NCI-H2196 (cell line): ENCODE data around the gene ABHD17B.
"Not testable (repeated sequence)": the region's sequence is repeated elsewhere in the genome, so short reads cannot be mapped to it uniquely, and the experiment has no call there.

ENCODE experiments used
- DNase-seq: peaks from one replicate; lab custom pipeline; 2025; ENCODE audit not compliant: unreplicated experiment; lab: John Stamatoyannopoulos, UW

The ABHD17B gene

GRCh38 chr9:71911061-71911907, at the start of gene ABHD17B, which contains the start of gene C9orf85:
Gene ABHD17B, minus strand, starts transcription at chr9:71911193. Its CDS starts 36,113 bp downstream, at chr9:71875080.
Gene C9orf85, plus strand, starts transcription at chr9:71911639. Its CDS starts 96 bp downstream, at chr9:71911735.
- peak; percentile 98 for DNase-seq

DNA sequence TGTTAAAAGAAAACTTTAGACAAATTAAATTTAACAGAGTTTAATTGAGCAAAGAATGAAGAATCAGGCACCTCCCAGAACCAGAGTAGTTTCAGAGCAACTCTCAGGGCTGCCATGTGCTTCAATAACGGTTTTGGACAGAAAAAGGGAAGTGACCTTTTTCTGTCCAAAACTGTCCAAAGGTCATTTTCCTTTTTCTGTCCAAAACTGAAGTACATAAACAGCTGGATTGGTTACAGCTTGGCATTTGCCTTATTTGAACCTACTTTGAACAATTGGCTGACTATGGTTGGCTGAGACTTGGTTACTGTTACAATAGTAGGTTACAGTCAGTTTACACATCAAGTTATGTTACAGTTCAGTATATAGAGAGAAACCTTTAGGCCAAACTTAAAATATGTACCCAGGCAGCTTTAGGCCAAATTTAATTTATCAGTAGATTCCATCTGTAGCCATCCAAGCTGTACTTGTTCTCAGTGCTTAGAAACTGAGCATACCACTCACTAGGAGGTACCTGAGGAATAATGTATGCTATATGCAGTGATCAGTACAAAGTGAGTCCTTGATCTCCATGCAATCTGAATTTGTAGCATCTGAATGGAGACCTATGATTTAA, 44.4 kb upstream of the ABHD17B start:
- no peak for DNase-seq

DNA sequence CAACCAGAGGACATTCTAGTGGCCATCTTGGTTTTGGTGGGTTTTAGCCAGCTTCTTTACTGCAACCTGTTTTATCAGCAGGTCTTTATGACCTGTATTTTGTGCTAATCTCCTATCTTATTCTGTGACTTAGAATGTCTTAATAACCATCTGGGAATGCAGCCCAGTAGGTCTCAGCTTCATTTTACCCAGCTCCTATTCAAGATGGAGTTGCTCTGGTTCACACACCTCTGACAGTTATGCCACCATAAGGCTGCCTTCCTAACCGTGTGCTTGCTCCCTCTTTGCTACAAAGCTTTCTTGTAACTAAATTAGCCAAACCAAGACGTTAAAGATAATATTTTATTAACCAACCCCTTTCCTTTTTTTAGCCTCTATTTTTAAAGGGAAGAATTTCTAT, 43.7 kb upstream of the ABHD17B start:
- not testable (repeated sequence) for DNase-seq

DNA sequence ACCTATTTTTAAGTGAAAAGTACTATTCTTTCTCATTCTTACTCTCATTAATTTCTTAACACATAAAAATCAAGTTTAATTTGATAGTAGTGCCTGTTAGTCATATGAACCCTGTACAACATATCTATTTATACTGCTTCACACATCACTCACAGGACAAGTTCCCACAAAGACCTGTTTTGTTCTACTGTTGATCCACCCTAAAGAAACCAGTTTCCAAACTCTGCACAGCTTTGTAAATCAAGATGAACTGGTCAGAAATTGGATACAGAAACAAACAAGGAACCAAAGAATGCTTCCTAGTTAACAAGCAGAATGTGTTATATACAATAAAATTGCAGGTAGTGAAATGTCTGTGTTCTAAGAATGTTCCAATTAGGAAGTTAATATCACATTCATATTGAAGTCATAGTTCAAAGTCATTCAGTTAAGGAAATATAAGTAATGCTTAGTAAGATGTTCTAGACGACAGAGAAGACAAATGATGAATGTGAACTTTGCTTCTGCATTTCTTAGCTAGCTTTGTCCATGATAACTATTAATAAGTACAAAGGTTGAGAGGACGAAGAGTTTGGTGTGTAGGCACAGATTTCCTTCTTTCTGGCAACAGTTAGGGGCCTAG, 33.9 kb upstream of the ABHD17B start:
- DNase-seq = no peak

GRCh38 chr9:71941998-71942567, 31.1 kb upstream of the ABHD17B start:
- DNase-seq = no peak

- no peak for DNase-seq
These were observed 30.1 kb upstream of the ABHD17B start for GRCh38 chr9:71941060-71941568.

DNA sequence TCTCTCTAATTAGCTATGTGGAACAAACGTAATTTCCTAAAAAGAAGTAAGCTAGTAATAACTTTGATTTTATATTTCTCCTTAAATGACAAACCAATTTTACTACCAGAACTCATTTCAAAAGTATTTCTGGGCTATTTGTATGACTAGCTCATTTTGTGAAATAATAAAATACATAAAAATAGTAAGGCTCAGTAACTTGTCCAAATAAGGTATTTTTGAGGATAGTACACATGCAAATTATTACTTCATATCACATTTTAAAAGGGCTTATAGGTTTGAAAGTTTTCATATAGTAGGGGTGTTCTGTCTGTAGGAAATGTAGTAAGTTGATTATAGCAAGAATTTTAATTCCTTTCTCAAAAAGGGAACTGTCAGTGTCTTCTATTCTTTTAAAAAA, 26.9 kb upstream of the ABHD17B start:
- no peak for DNase-seq

- DNase-seq = no peak
These were observed 26.2 kb upstream of the ABHD17B start for GRCh38 chr9:71937070-71937625.

GRCh38 chr9:71936066-71936465, 25.1 kb upstream of the ABHD17B start:
- DNase-seq = no peak

GRCh38 chr9:71931166-71931565, 20.2 kb upstream of the ABHD17B start:
- DNase-seq = no peak

- DNase-seq = no peak
These were observed 18.9 kb upstream of the ABHD17B start for GRCh38 chr9:71929791-71930440.

- DNase-seq = no peak
These were observed 18.2 kb upstream of the ABHD17B start for GRCh38 chr9:71929223-71929622.

- DNase-seq = no peak
These were observed 17.8 kb upstream of the ABHD17B start for GRCh38 chr9:71928806-71929205.

- DNase-seq = no peak
These were observed 17.4 kb upstream of the ABHD17B start for GRCh38 chr9:71928376-71928775.

DNA sequence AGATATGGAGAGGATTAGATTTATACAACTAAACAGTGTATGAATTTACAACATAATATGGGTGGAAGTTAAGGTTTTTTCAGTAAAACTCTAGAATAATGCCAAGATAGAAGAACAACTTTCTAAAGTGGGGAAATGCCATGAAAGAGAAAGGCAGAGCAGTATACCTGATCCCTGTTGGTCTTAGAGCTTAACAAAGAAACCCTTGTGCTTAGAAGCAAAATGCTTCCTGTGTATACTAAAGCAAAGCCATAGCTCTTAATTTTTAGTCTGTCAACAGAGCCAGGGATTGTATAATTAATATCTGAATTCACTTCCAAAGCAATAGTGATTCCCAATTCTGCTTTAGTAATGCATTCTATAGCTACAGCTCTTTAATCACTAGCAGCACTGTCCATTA, 14.8 kb upstream of the ABHD17B start:
- no peak for DNase-seq

GRCh38 chr9:71924576-71924975, 13.6 kb upstream of the ABHD17B start:
- no peak for DNase-seq

DNA sequence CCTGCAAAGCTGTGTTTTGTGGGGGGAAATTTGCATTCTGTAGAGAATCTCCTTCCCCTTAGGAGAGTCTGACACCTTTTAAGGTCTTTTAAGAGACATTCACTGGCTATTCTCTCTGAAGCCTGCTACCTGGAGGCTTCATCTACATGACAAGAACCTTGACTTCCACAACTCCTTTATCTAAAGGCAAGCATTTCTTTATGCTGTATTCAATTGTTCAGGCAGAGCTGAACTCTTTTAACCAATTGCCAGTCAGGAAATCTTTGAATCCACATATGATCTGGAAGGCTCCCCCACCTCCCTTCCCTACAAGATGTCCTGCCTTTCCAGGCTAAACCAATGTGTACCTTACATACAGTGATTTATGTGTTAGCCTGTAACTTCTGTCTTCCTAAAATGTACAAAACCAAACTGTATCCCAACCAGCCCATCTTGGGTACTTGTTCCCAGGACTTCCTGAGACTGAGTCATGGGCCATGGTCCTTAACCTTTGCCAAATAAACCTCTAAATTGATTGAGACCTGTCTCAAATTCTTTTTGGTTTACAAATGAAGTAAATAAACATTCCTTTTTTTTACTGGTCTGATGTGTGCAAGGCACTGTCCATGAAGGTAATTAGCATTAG, 10.3 kb upstream of the ABHD17B start:
- no peak for DNase-seq

DNA sequence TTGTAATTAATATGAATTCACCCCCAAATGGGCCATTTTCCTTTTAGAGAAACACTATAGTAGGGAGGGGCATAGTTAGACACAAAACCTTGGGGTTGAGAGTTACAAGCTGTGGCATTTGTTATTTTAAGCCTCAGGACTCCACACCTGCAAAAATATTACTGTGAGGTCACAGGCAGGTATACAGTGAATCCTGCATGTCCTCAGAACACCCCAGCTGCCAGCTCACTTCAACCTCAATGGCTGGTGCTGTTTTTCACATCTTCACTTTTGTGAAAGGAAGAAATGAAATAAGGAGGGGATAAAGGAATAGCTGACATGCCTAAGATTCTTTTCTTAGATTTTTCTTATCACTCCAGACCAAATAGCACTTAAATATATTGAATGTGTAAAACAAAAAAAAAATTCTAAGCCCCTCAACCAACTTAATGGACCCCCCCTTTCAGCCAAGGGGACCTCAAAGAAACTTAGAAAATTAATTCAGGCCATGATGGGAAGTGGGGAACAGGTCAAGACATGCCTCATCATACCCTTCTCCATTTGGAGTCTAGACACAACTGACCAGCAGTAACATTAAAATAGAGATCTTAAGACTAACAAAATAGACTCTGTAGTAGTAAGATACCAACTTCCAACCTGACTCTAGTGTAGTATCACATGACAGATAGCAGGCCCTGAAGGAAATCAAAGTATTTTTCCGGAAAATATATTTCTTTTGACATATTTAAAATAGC, 9.6 kb upstream of the ABHD17B start:
- no peak for DNase-seq

GRCh38 chr9:71918419-71918818, 7.4 kb upstream of the ABHD17B start:
- no peak for DNase-seq
